ENCODE measurements around the gene NFIC.

- TF ChIP-seq POLR2A (IDR thresholded peaks at IDR 0.05) (no peak), CTCF (IDR thresholded peaks at IDR 0.05) (no peak), POLR2AphosphoS5 (IDR thresholded peaks at IDR 0.05) (no peak)
Observed at GRCh38 chr19:3479177-3479833, 112.9 kb downstream of the NFIC start.

Data from gastroesophageal sphincter (tissue), 3 donors.